Measurements from ENCODE around the gene TXLNA.

The TXLNA gene

DNA sequence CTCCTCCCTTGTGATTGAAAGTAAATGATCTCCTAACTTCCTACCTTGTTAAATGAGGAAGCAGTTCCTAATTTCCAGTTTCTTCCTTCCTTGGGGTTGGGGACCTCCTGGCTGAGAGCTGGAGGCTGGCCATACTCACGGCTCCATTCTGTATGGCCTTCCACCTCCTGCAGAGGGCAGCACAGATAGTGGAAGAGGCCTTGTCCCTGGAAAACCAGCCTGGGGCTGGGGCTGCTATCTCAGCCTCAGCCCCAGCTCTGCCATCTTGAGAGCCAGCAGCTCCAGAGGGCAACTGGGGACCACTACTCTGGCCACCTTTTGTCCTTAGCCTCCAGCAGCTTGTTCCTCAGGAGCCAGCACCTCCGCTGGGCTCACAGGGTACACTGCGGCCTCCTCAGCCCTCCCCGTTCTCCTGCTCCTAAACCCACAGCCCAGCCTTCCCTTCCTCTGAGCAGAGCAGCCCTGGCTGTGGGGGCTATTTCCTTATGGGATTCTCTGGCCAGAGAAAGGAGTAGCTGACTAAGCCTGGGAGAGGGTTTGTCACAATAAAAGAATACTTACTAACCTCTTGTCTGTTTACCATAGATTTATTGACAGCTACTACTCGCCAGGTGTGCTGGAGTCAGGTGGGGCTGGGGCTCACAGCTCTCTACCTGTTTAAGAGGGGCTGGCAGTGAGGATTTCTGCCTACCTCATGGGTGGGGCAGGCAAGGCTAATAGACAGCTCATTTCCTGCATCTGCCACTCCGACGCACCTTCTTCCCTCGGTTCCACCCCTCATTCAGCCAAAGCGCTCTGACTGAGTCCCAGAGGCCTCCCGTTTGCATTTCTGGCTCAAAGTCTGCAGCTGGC, 36.4 kb downstream of the TXLNA start:
- DNase-seq: peak; percentile 40

GRCh38 chr1:32216566-32216965, 37.1 kb downstream of the TXLNA start:
- no peak for DNase-seq

GRCh38 chr1:32219022-32219421, 39.5 kb downstream of the TXLNA start:
- no peak for DNase-seq

GRCh38 chr1:32220746-32221580, 41.5 kb downstream of the TXLNA start:
- no peak for DNase-seq

- no peak for DNase-seq
Measured at GRCh38 chr1:32221581-32221979, 42.1 kb downstream of the TXLNA start.

GRCh38 chr1:32221980-32222755, 42.7 kb downstream of the TXLNA start, which contains the start of the genes EIF3I and TMEM234:
EIF3I (plus strand) TSS chr1:32222407; CDS start chr1:32222442, 35 bp downstream.
TMEM234 (minus strand) TSS chr1:32222353; CDS start chr1:32222322, 31 bp downstream.
- peak; percentile 87 for DNase-seq

- no peak for DNase-seq
Measured at GRCh38 chr1:32223683-32224082, 44.2 kb downstream of the TXLNA start.

- no peak for DNase-seq
Measured at GRCh38 chr1:32224285-32224684, 44.8 kb downstream of the TXLNA start.

DNA sequence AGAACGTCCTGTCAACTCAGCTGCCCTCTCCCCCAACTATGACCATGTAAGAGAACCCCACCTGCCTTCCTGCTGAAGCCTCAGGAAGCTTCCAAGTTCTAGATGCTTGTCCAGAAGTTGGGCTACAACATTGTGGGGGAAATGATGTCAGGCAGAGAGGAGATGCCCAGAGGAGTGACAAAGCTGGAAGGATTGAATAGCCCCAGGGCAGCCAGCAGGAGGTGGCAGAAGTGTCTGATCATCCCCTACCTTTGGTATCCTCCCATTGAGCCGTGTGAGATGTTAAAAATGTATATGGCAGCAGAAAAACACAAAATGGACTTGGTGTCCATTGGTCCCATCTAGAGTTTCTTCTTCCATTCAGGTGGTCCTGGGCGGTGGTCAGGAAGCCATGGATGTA, 49.3 kb downstream of the TXLNA start:
- no peak for DNase-seq

- DNase-seq: no peak
Measured at GRCh38 chr1:32231843-32232432, 52.5 kb downstream of the TXLNA start.

DNA sequence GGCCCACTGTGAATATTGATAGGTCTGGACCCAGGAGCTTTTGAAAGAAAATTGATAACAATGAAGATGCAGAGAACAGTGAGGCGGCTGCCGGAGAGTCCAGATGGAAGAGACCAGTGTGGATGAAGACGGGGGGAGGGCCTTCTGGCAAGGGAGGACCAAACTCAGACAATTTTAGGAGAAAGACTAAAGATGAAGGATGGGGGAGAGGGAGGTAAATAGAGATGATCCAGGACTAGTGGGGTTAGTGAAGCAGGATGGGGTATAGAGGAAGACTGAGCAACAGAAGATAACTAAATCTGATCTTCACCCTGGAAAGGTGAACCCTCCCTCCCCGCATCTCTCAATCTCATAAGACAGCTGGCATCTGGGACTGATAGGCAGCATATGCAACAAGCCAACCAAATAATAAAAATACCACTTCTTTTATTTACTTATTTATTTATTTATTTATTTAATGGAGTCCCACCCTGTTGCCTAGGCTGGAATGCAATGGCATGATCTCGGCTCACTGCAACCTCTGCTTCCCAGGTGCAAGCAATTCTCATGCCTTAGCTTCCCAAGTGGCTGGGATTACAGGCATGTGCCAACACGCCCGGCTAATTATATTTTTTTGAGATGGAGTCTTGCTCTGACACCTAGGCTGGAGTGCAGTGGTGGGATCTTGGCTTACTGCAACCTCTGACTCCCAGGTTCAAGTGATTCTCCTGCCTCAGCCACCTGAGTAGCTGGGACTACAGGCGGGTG, 53.3 kb downstream of the TXLNA start:
- DNase-seq: no peak

DNA sequence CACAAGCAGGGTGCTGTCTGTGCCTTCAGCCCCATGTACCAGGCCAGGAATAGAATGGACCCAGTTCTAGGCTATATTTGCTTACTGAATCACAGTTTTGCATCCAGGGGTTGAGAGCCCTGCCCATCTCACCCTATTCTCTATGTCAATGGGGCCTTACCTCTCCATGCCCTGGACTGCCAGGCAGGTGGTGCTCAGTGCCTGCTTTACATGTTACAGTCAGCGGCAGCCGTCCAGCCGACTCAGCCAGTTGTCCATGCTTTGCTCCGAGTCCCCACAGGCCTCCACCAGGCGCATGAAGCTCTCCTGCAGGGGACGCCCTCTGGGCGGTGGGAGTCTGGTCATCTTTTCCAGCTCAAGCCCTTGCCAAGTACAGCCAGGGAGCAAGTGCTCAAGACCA, 55.3 kb downstream of the TXLNA start:
- DNase-seq: no peak

DNA sequence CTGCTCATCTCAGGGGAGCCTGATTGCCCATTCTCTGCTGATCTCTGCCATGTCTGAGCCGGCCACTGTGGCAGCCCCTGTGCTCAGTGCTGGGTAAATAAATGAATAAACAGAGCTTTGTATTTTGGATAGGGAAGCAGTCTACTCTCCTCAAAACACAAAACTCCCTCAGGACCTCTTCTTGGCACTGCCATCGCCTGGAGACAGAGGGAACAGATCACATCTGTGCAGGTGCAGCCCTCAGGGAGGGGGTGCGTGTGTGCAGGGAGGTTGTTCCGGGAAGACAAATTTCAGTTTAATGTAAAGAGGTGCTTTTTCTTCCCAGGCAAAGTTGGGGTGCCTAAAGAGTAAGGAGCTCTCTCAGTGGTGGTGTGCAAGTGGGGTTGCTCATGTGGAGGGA, 59.9 kb downstream of the TXLNA start:
- no peak for DNase-seq

GRCh38 chr1:32239790-32240139, 60.3 kb downstream of the TXLNA start:
- no peak for DNase-seq

- DNase-seq: peak; percentile 34
Measured at GRCh38 chr1:32240140-32240951, 60.9 kb downstream of the TXLNA start.

DNA sequence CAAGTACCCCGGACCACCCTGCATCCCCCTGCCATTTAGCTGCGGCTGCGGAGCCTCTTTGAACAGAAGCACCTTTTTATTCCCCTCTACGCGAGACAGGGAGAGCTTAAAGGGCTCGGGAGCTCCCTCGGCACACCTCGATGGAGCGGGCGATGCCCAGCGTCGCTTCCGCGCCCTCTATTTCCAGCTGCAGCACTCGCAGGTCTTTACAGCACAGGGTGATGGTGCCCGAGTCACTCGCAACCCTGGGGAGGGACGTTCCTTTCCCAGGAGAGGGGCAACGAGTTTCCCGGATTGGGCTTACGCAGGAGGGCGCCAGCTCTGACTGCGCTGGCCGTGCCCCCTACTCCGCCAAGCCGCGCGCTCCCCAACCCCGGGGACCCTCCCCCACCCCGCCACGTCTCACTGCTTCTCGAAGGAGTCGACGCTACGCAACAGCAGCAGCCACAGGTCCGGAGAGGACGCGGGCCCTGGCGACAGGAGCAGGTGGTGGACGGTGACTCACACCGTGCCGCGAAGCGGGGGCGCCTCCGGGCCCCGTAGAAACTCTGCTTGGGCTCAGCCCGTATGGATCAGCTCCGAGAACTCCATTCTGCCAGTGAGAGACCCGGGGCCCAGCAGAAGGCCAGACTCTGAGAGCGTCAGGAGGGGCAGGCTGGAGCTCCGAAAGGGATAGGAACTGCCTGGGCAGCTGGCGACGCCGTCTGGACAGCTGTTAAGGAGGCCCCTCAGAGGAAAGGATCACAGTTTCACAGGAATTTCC, 61.7 kb downstream of the TXLNA start:
- DNase-seq: peak; percentile 49

GRCh38 chr1:32242341-32242851, 62.9 kb downstream of the TXLNA start:
- no peak for DNase-seq

DNA sequence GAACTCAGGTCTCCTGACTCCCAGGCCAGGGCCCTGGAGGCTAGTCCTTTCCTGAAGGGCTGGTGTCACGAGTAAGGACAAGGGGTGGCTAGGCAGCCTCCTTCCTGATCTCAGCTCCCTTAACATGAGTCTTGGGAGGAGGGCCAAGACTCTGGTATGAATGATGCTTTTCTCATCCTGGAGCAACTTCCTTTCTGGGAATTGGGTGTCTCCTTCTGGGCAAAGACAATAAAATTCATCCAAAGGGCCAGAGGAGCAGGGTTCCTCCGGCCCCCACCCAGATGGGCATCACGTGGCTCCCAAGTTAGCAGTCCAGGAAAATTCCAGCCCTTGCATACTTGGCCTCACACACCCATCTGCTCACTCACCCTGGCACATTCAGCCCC, 67.4 kb downstream of the TXLNA start, which contains the start of gene FAM167B:
FAM167B (plus strand) TSS at position 335 of the 386 bp plus-strand sequence. CDS start 200 bp downstream, outside the sequence.
- no peak for DNase-seq

DNA sequence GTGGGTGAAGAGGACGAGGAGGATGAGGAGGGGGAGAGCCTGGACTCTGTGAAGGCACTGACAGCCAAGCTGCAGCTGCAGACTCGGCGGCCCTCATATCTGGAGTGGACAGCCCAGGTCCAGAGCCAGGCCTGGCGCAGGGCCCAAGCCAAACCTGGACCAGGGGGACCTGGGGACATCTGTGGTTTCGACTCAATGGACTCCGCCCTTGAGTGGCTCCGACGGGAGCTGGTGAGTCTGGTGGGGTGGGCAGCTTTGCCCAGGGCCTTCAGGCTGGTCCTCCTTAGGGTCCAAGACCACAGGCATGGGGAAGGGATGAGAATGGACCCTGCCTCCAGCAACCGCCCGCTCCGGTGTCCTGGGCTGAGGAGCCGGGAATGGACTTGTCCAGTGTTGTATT, 68.0 kb downstream of the TXLNA start:
- DNase-seq: no peak

Measured in stimulated activated naive CD4-positive, alpha-beta T cell treated with Interleukin-2 at 50 U/mL for 16 hours (primary cell).